Breast epithelium (tissue), 3 donors: ENCODE measurements around the gene KCNK7.

Source experiments
- POLR2AphosphoS5 ChIP-seq, 3 donors: sonication (generic); formaldehyde crosslinking; IDR thresholded peaks; one replicate each; pipeline ENCODE4 v1.6.1; 2017; ENCODE audit warnings: antibody characterized with exemption in 3 of 3
- TF ChIP-seq, protein P1 (sequence below), 3 donors: fragments of 450-650 bp; IDR thresholded peaks; one replicate each; pipeline ENCODE4 v1.5.1; 2016 to 2017; ENCODE audit warnings: antibody characterized with exemption in 3 of 3, mild to moderate bottlenecking in 3 of 3, moderate library complexity in 3 of 3

DNA sequence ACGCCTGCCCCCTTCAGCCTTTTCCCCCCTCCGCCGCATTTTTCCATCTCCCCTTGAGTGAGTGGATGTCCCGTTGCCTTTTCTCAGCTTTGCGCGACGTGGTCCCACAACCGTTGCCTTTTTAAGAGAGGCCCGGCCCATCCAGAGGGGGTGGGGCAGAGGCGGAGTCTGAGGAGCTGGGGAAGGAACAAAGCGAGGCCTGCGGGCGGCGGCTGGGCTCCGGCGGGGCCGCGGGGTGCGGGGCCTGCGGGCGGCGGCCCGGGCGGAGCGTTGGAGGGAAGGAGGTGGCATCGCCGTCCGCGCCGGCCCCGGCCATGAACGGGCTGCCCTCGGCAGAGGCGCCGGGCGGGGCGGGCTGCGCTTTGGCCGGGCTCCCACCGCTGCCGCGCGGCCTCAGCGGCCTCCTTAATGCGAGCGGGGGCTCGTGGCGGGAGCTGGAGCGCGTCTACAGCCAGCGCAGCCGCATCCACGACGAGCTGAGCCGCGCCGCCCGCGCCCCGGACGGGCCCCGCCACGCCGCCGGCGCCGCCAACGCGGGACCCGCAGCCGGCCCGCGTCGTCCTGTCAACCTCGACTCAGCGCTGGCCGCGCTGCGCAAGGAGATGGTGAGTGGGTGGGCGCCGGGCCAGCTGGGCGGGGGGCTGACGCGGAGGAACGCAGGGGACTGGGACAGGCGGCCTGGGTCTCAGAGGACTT is 23.1 kb downstream of the KCNK7 start, which contains the start of gene FAM89B:
- TF ChIP-seq, protein P1, sequence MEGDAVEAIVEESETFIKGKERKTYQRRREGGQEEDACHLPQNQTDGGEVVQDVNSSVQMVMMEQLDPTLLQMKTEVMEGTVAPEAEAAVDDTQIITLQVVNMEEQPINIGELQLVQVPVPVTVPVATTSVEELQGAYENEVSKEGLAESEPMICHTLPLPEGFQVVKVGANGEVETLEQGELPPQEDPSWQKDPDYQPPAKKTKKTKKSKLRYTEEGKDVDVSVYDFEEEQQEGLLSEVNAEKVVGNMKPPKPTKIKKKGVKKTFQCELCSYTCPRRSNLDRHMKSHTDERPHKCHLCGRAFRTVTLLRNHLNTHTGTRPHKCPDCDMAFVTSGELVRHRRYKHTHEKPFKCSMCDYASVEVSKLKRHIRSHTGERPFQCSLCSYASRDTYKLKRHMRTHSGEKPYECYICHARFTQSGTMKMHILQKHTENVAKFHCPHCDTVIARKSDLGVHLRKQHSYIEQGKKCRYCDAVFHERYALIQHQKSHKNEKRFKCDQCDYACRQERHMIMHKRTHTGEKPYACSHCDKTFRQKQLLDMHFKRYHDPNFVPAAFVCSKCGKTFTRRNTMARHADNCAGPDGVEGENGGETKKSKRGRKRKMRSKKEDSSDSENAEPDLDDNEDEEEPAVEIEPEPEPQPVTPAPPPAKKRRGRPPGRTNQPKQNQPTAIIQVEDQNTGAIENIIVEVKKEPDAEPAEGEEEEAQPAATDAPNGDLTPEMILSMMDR (IDR thresholded peaks at IDR 0.05): no peak
- TF ChIP-seq POLR2AphosphoS5 (IDR thresholded peaks at IDR 0.05): peak in 1 of 3 donors; percentile 23
